HS-27A (cell line): Measurements from ENCODE around the gene ZNF296.
A peak's percentile ranks its signal among the peaks of the same experiment; 100 is the strongest.

ENCODE experiments used
- DNase-seq: peaks from one replicate; pipeline ENCODE4 v3.0.0-alpha.2; 2012; ENCODE audit warnings: low read depth, missing footprints

ZNF296 gene

GRCh38 chr19:45103156-45103507 is 26.9 kb upstream of the ZNF296 start:
- no peak for DNase-seq

GRCh38 chr19:45102481-45102880 is 26.2 kb upstream of the ZNF296 start:
- DNase-seq, result no peak

GRCh38 chr19:45101806-45102205 is 25.5 kb upstream of the ZNF296 start:
- DNase-seq, result no peak

- no peak for DNase-seq
Observed at GRCh38 chr19:45100846-45101252, 24.6 kb upstream of the ZNF296 start.

GRCh38 chr19:45100201-45100600 is 23.9 kb upstream of the ZNF296 start:
- DNase-seq, result no peak

GRCh38 chr19:45099467-45100191 is 23.4 kb upstream of the ZNF296 start:
- DNase-seq, result no peak

- no peak for DNase-seq
Observed at GRCh38 chr19:45098521-45099466, 22.5 kb upstream of the ZNF296 start.

GRCh38 chr19:45097776-45098520 is 21.7 kb upstream of the ZNF296 start:
- DNase-seq, result peak; percentile 73

GRCh38 chr19:45097450-45097775 is 21.1 kb upstream of the ZNF296 start:
- no peak for DNase-seq

GRCh38 chr19:45096700-45097099 is 20.4 kb upstream of the ZNF296 start:
- no peak for DNase-seq

- DNase-seq, result no peak
Observed at GRCh38 chr19:45095496-45096413, 19.5 kb upstream of the ZNF296 start.

- DNase-seq, result no peak
Observed at GRCh38 chr19:45094707-45095106, 18.4 kb upstream of the ZNF296 start.

GRCh38 chr19:45094137-45094536 is 17.9 kb upstream of the ZNF296 start:
- no peak for DNase-seq

GRCh38 chr19:45092747-45093678 is 16.7 kb upstream of the ZNF296 start, which contains the start of gene PPP1R37:
TSS of gene PPP1R37 (plus strand) at chr19:45093179. CDS start at chr19:45093326, 147 bp downstream.
- peak; percentile 88 for DNase-seq

- no peak for DNase-seq
Observed at GRCh38 chr19:45091031-45091923, 15.0 kb upstream of the ZNF296 start.

GRCh38 chr19:45090606-45091005 is 14.3 kb upstream of the ZNF296 start:
- DNase-seq, result no peak

- no peak for DNase-seq
Observed at GRCh38 chr19:45090034-45090433, 13.8 kb upstream of the ZNF296 start.

GRCh38 chr19:45087531-45087930 is 11.3 kb upstream of the ZNF296 start:
- DNase-seq, result no peak

- no peak for DNase-seq
Observed at GRCh38 chr19:45086480-45086879, 10.2 kb upstream of the ZNF296 start.
